Ovary (tissue), 3 donors: Measurements from ENCODE around the gene DOCK11.

Experiments used
- EP300 ChIP-seq: sonication (generic); formaldehyde crosslinking; IDR thresholded peaks from one replicate; pipeline ENCODE4 v1.6.1; 2017; ENCODE audit warnings: antibody characterized with exemption
- POLR2A ChIP-seq: fragments of 450-650 bp; IDR thresholded peaks from one replicate; pipeline ENCODE4 v1.6.1; 2017; ENCODE audit warnings: antibody characterized with exemption, mild to moderate bottlenecking, moderate library complexity
- TF ChIP-seq, protein P1 (sequence below), 3 donors: fragments of 450-650 bp in 2 of 3; fragments of 200-600 bp in 1 of 3; IDR thresholded peaks; one replicate each; pipeline versions ENCODE4 v1.5.1 to v1.8.0; 2016 to 2022; ENCODE audit warnings: antibody characterized with exemption in 3 of 3, mild to moderate bottlenecking in 1 of 3
- donor health status: DM: no; HTN: no; CAD: no.

DNA sequence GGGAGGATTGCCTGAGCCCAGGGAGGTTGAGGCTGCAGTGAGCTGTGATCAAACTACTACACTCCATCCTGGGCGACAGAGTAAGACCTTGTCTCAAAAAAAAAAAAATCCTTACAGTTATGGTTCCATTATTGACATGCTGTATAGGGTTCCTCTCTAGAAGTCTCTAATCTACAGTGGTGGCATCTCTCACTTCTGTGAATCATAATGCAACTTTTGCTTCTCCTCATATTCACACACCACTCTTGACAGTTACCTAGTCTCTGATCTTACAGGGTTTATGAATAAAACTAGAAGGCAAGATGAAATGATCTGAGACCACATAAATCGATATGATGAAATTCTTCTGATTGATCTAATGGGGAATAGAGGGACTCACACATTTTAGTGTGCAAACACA is 40.6 kb downstream of the DOCK11 start:
- TF ChIP-seq, protein P1, sequence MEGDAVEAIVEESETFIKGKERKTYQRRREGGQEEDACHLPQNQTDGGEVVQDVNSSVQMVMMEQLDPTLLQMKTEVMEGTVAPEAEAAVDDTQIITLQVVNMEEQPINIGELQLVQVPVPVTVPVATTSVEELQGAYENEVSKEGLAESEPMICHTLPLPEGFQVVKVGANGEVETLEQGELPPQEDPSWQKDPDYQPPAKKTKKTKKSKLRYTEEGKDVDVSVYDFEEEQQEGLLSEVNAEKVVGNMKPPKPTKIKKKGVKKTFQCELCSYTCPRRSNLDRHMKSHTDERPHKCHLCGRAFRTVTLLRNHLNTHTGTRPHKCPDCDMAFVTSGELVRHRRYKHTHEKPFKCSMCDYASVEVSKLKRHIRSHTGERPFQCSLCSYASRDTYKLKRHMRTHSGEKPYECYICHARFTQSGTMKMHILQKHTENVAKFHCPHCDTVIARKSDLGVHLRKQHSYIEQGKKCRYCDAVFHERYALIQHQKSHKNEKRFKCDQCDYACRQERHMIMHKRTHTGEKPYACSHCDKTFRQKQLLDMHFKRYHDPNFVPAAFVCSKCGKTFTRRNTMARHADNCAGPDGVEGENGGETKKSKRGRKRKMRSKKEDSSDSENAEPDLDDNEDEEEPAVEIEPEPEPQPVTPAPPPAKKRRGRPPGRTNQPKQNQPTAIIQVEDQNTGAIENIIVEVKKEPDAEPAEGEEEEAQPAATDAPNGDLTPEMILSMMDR (IDR thresholded peaks at IDR 0.05) = no peak
- TF ChIP-seq POLR2A (no peak), EP300 (no peak)
